GM20000 (cell line): ENCODE results near the gene TRAPPC3.

Experiments used
- DNase-seq: peaks from one replicate; pipeline ENCODE4 v3.0.0; 2012; ENCODE audit warnings: low spot score
- TF ChIP-seq, protein P1 (sequence below): IDR thresholded peaks from 2 replicates; pipeline ENCODE4 v1.5.1; 2012; ENCODE audit warnings: mild to moderate bottlenecking, control low read depth; ENCODE audit errors: extremely low read depth, missing control alignments

The TRAPPC3 gene

DNA sequence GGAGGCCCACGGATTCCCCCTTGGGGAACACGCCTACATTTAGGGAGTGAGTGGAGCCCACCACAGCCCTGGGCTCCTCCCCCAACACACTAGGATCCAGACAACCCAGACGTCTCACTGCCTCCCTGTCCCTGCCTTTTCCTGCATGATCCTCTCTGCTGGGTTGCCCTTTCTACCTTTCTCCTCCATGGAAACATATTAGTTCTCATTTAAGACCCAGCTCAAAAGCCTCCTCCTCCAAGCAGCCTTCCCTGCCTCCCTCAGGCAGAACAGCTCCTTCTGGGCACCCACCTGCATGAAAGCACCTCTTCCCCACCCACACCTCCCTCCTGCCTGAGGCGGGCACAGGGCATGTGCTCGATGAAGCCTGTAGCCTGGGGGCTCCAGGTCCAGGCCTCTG lies 34.9 kb downstream of the TRAPPC3 start:
- no peak for DNase-seq
- TF ChIP-seq, protein P1, sequence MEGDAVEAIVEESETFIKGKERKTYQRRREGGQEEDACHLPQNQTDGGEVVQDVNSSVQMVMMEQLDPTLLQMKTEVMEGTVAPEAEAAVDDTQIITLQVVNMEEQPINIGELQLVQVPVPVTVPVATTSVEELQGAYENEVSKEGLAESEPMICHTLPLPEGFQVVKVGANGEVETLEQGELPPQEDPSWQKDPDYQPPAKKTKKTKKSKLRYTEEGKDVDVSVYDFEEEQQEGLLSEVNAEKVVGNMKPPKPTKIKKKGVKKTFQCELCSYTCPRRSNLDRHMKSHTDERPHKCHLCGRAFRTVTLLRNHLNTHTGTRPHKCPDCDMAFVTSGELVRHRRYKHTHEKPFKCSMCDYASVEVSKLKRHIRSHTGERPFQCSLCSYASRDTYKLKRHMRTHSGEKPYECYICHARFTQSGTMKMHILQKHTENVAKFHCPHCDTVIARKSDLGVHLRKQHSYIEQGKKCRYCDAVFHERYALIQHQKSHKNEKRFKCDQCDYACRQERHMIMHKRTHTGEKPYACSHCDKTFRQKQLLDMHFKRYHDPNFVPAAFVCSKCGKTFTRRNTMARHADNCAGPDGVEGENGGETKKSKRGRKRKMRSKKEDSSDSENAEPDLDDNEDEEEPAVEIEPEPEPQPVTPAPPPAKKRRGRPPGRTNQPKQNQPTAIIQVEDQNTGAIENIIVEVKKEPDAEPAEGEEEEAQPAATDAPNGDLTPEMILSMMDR, result no peak

DNA sequence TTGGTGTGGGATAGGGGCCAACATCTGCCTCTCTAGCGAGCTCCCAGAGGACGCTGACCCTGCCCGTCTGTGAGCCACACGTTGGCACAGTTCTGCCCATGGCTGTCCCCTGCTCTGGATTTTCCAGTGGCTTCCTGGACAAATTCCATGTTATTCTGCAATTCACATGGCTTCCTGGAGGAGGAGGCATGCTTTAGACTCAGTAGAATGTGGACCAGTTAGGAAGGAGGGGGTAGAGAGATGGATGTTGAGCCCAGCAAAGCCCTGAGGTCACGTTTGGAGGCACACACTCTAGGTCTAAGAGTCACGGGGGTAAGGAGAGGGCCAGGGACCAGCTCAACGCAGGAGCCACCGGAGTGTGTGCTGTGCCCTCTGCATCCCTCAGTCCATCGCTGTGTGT lies 36.5 kb downstream of the TRAPPC3 start:
- DNase-seq, result no peak
- TF ChIP-seq, protein P1, result no peak

DNA sequence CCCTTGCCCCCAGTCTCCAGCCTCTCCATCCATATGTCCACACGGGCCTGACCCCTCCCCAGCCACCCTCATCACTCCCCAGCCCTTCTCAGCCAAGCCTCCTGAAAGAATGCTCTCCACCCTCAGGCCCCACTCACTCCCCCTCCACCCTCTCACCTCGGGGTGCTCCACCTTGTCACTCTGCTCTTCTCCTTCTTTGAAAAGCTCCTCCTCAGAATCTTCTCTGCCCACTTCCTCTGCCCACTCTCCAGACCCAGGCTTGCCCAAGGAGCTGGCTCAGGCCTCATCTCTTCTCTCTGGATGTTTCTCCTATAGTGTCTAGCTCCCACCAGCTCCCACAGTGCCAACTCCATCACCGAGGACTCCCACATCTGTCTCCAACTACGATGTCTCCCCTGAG lies 38.1 kb downstream of the TRAPPC3 start:
- TF ChIP-seq, protein P1, result no peak
- DNase-seq, result no peak

DNA sequence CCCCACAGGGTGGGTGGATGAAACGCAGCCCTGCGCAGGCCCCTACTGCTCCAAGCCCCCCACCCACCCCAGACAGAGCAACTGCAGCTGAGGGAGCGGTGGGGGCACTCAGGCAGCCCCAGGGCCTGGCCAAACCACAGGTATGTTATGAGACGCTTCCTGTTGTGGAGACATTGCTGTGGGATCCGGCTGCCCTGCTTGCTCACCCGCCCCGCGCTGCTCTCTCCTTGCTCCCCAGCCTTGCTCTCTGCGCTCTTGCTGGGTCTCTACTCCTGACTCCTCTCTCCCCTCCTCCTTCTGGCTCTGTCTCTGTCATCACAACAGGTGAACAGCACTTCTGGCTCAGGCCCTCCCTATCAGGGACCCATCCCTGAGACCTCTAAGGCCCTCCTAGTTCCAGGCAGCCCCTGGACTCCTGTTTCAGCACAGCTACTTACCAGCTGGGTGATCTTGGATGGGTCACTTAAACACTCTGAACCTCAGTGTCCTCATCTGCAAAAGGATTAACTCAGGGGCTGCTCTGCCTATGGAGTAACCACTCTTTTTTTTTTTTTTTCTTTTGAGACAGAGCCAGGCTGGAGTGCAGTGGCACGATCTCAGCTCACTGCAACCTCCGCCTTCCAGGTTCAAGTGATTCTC lies 40.1 kb downstream of the TRAPPC3 start:
- TF ChIP-seq, protein P1, result no peak
- no peak for DNase-seq

DNA sequence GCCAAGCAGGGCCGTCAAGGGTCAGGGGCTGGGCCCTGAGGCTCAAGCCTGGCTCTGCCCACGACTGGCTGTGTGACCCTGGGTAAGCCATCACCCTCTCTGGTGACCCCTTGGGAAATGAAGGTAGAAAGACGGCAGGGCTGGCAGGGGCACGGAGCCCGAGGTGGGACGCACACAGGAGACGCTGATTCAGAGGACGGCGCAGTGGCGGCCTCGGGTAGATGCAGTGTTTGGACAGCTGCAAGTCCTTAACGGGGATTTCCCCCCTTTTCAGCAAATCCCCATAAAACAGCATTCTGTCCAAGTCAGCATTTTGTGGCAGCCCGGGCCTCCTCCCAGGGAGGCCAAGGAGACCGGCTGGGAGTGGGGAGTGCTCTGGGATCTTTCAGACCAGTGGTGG lies 41.0 kb downstream of the TRAPPC3 start:
- TF ChIP-seq, protein P1, result no peak
- no peak for DNase-seq

DNA sequence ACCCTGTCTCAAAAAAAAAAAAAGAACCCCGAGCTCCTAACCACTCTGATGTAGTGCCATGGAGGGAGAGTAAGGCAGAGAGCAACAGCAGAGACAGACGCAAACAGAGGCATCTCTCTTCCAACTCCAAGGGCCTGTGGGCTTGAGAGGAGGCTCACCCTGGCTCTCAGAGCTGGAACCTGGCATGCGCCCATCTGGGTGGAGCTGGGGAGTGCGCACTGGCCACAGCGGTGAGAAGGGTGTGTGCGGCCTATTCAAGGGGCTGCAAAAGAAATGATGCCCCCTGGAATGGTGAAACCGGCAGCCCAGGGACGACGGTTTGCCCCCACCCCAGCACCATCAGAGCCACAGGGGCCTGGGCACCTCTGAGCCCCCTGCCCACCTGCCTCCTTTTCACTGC lies 41.9 kb downstream of the TRAPPC3 start:
- TF ChIP-seq, protein P1, result no peak
- no peak for DNase-seq

DNA sequence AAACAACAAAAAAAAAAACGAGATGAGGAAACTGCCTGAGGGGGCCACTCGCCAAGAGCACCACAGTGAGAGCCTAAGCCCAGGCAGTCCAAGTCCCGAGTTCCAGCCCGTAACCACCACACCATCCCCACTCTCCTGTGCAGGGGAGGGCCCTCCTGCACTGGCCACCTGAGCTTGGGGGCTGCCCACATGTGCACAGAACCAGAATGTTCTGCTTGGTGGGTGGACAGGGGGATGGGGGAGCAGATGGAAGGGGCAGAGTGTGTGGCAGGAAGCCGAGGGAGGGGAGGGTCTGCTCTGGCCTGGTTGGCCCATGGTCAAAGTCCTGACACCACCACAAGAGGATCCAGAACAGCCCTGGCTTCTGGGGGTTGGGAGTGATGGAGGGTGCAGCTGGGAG lies 43.0 kb downstream of the TRAPPC3 start:
- DNase-seq, result no peak
- TF ChIP-seq, protein P1, result no peak
